ENCODE measurements around the gene CDK10.

Gene CDK10

DNA sequence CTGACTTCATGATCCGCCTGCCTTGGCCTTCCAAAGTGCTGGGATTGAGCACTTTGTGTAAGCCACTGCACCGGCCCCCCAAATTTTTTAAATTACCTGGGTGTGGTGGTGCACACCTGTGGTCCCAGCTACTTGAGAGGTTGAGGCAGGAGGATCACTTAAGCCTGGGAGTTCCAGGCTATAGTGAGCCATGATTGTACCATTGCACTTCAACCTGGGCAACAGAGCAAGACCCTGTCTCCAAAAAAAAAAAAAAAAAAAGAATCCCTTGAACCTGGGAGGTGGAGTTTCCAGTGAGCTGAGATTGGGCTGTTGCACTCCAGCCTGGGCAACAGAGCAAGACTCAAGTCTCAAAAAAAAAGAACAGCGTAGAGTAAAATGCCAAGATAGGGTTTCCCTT is 50.1 kb downstream of the CDK10 start:
- no peak for DNase-seq (ENCODE audit: low spot score)

GRCh38 chr16:89737341-89738071 is 51.0 kb downstream of the CDK10 start:
- DNase-seq (ENCODE audit: low spot score): no peak

DNA sequence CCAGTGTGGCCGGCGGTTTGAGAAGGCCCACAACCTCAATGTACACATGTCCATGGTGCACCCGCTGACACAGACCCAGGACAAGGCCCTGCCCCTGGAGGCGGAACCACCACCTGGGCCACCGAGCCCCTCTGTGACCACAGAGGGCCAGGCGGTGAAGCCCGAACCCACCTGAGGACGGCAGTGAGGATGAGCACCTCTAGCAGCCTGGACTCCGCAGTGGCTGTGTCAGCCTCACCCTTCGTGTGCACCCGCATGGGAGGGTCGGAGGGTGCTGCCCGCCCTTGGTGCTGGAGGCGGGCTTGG is 51.5 kb downstream of the CDK10 start:
- DNase-seq (ENCODE audit: low spot score): peak; percentile 35

DNA sequence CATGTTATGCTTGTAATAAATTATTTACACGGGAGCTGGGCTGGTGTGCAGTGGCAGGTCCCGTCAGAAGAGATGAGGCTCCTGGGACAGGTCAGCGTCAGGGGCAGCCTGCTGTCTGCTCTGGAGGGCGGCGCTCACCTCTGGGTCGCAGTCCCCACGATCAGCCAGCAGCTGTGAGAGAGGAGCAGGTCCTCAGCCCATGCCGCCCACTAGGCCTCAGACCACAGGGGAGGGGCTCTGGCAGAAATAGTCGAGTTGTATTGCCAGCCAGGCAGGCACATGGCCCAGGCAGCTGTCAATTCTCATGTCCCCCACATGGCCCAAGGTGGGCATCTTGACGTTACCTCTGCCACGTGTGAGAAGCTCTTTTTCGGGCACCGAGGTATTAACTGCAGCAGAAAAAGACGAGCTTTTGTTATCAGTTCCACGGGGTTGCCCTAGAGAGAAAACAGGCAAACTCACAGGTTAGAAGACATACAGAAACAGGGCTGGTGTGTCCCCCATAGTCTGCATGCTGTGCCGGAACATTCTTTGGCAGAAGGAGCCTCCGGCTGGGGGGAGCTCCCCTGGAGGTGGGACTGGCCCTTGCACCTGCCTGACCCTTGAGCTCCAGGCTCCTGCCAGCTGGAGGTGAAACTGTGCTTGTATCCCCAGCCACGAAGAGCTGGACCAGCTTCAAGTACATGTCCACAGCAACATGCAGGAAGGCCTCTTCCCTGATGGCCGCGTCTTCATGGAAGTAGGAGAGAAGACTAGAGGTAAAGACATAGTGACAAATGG is 52.2 kb downstream of the CDK10 start:
- peak; percentile 34 for DNase-seq (ENCODE audit: low spot score)

- peak; percentile 25 for DNase-seq (ENCODE audit: low spot score)
Measured at GRCh38 chr16:89739383-89739782, 52.9 kb downstream of the CDK10 start.

- DNase-seq (ENCODE audit: low spot score): no peak
Measured at GRCh38 chr16:89741342-89742014, 55.0 kb downstream of the CDK10 start.

- DNase-seq (ENCODE audit: low spot score): peak; percentile 19
Measured at GRCh38 chr16:89742948-89743347, 56.5 kb downstream of the CDK10 start.

DNA sequence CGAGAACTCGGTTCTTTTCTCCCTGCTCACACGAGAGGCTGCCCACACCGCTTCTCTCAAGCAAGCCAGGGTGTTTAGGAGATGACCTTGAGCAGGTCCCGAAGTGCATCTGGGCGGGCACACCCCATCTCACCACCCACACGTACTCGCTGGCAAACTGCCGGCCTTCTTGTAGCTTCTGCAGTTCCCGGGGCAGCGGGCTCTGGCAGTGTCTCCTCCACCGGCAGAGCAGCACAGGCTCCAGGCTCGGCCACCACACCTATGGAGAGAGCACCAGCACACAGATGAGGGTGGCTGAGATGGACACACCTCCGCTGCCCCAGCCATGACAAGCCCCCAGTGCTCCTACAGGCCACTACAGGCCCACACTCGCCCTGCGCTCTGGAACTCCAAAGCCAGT is 58.3 kb downstream of the CDK10 start:
- peak; percentile 15 for DNase-seq (ENCODE audit: low spot score)
